ENCODE data around the gene OTUB2. TPM values are rescaled to one million over a fixed set of nuclear protein-coding genes. Genes with fewer than 3 reads are reported as not detected.
A peak's percentile ranks its signal among the peaks of the same experiment; 100 is the strongest.

The OTUB2 gene
- total RNA-seq, 1 experiment from 2014 or later: 22.2 TPM

- peaks cover 2% of the 10 kb centered on the region for H3K9me3 Mint-ChIP-seq (ENCODE audit: low read depth, unreplicated experiment)
- DNase-seq: peak; percentile 96
- no peak for TF ChIP-seq CTCF (IDR thresholded peaks at IDR 0.05; ENCODE audit: unreplicated experiment)
- H3K36me3 Mint-ChIP-seq (ENCODE audit: insufficient read depth, unreplicated experiment): peaks cover 37% of the 10 kb centered on the region
- peak within 1 kb of the TSS; percentile 89 for H3K27ac Mint-ChIP-seq (ENCODE audit: unreplicated experiment)
- CTCF ChIA-PET: interaction anchor here (1.0 to 2.0 kb wide), 2 partner anchors 30 to 56 kb away, joined by 4 read pairs; partner anchors contain the start of gene IFI27
- peaks cover 43% of the 10 kb centered on the region for H3K4me1 Mint-ChIP-seq (ENCODE audit: low read depth, unreplicated experiment)
- intact Hi-C loops (cut with micrococcal nuclease; ENCODE audit: unreplicated experiment): no loop called here
- H3K27me3 Mint-ChIP-seq (ENCODE audit: unreplicated experiment): no peaks in the 10 kb centered on the region
- BruUV-seq (replicated peaks): no TSS peak
- H3K4me3 Mint-ChIP-seq (ENCODE audit: low read depth, unreplicated experiment): peak within 1 kb of the TSS; percentile 98
Observed at GRCh38 chr14:94080621-94081385, 54.7 kb downstream of the OTUB2 start, which contains the start of the genes DDX24 and IFI27L1. TSS of gene DDX24 (minus strand) at chr14:94081202. CDS start at chr14:94079742, 1,460 bp downstream. TSS of gene IFI27L1 (plus strand) at chr14:94081310. CDS start at chr14:94096938, 15,628 bp downstream.

- TSS peak; percentile 76 for BruUV-seq (replicated peaks)
- peaks cover 37% of the 10 kb centered on the region for H3K36me3 Mint-ChIP-seq (ENCODE audit: insufficient read depth, unreplicated experiment)
- peak overlapping the region; percentile 98 for H3K4me3 Mint-ChIP-seq (ENCODE audit: low read depth, unreplicated experiment)
- peaks cover 43% of the 10 kb centered on the region for H3K4me1 Mint-ChIP-seq (ENCODE audit: low read depth, unreplicated experiment)
- peaks cover 5% of the 10 kb centered on the region for H3K9me3 Mint-ChIP-seq (ENCODE audit: low read depth, unreplicated experiment)
- no peaks in the 10 kb centered on the region for H3K27me3 Mint-ChIP-seq (ENCODE audit: unreplicated experiment)
- no peak for TF ChIP-seq CTCF (IDR thresholded peaks at IDR 0.05; ENCODE audit: unreplicated experiment)
- DNase-seq: no peak
- H3K27ac Mint-ChIP-seq (ENCODE audit: unreplicated experiment): peak overlapping the region; percentile 89
- CTCF ChIA-PET: interaction anchor here (1.0 to 2.0 kb wide), 2 partner anchors 29 to 55 kb away, joined by 4 read pairs; partner anchors contain the start of gene IFI27
- intact Hi-C loops (cut with micrococcal nuclease; ENCODE audit: unreplicated experiment): no loop called here
Observed at GRCh38 chr14:94081386-94081820, 55.3 kb downstream of the OTUB2 start.

- peaks cover 1% of the 10 kb centered on the region for H3K4me1 Mint-ChIP-seq (ENCODE audit: low read depth, unreplicated experiment)
- no peak overlapping the region for H3K4me3 Mint-ChIP-seq (ENCODE audit: low read depth, unreplicated experiment)
- TF ChIP-seq CTCF (IDR thresholded peaks at IDR 0.05; ENCODE audit: unreplicated experiment): no peak
- intact Hi-C loops (cut with micrococcal nuclease; ENCODE audit: unreplicated experiment): no loop called here
- no peak for DNase-seq
- H3K36me3 Mint-ChIP-seq (ENCODE audit: insufficient read depth, unreplicated experiment): no peaks in the 10 kb centered on the region
- CTCF ChIA-PET: no interaction called here
- no TSS peak for BruUV-seq (replicated peaks)
- peaks cover 2% of the 10 kb centered on the region for H3K9me3 Mint-ChIP-seq (ENCODE audit: low read depth, unreplicated experiment)
- H3K27me3 Mint-ChIP-seq (ENCODE audit: unreplicated experiment): no peaks in the 10 kb centered on the region
- no peak overlapping the region for H3K27ac Mint-ChIP-seq (ENCODE audit: unreplicated experiment)
Observed at GRCh38 chr14:94087891-94088290, 61.8 kb downstream of the OTUB2 start.

- intact Hi-C loops (cut with micrococcal nuclease; ENCODE audit: unreplicated experiment): no loop called here
- BruUV-seq (replicated peaks): no TSS peak
- CTCF ChIA-PET: no interaction called here
- no peak overlapping the region for H3K27ac Mint-ChIP-seq (ENCODE audit: unreplicated experiment)
- H3K4me1 Mint-ChIP-seq (ENCODE audit: low read depth, unreplicated experiment): no peaks in the 10 kb centered on the region
- DNase-seq: no peak
- no peaks in the 10 kb centered on the region for H3K27me3 Mint-ChIP-seq (ENCODE audit: unreplicated experiment)
- no peaks in the 10 kb centered on the region for H3K36me3 Mint-ChIP-seq (ENCODE audit: insufficient read depth, unreplicated experiment)
- no peak overlapping the region for H3K4me3 Mint-ChIP-seq (ENCODE audit: low read depth, unreplicated experiment)
- TF ChIP-seq CTCF (IDR thresholded peaks at IDR 0.05; ENCODE audit: unreplicated experiment): no peak
- H3K9me3 Mint-ChIP-seq (ENCODE audit: low read depth, unreplicated experiment): peaks cover 2% of the 10 kb centered on the region
Observed at GRCh38 chr14:94088516-94088915, 62.4 kb downstream of the OTUB2 start.

Data from Calu3 (cell line).